PFSK-1 (cell line): ENCODE results near the gene VASH2. TPM values are rescaled to one million over a fixed set of nuclear protein-coding genes. Genes with fewer than 3 reads are reported as not detected.

Experiments
- FOXP2 ChIP-seq: optimal IDR thresholded peaks from 2 replicates; pipeline ENCODE3; 2011; ENCODE audit warnings: borderline replicate concordance, control low read depth, inconsistent platforms; ENCODE audit not compliant: insufficient read depth; ENCODE audit errors: extremely low read length, extremely low read depth
- POLR2AphosphoS5 ChIP-seq: IDR thresholded peaks from 2 replicates; pipeline ENCODE4 v1.6.1; 2012; ENCODE audit warnings: low read depth, mild to moderate bottlenecking, control low read depth, low read length, moderate library complexity
- SIN3A ChIP-seq: IDR thresholded peaks from 2 replicates; pipeline ENCODE4 v1.6.1; 2012; ENCODE audit warnings: mild to moderate bottlenecking, low read length, moderate library complexity, borderline replicate concordance; ENCODE audit not compliant: insufficient read depth
- TAF1 ChIP-seq: IDR thresholded peaks from 2 replicates; pipeline ENCODE4 v1.6.1; 2012; ENCODE audit warnings: low read length, control low read depth, borderline replicate concordance; ENCODE audit not compliant: insufficient read depth
- polyA plus RNA-seq: library from polyadenylated mRNA; unstranded; fragments of >200 nt; gene quantifications from one replicate; pipeline ENCODE4 v1.2.1, GENCODE V29; 2012; ENCODE audit warnings: low read depth, missing spikeins; ENCODE audit not compliant: insufficient read length
- TF ChIP-seq, protein P1 (sequence below), 2 experiments: IDR thresholded peaks; 2 replicates each; pipeline versions ENCODE4 v1.6.1 to v1.8.0; 2011 to 2012; ENCODE audit warnings: low read depth in 2 of 2, low read length in 2 of 2, control low read depth in 1 of 2, inconsistent platforms in 1 of 2, mild to moderate bottlenecking in 1 of 2, moderate library complexity in 1 of 2; ENCODE audit not compliant: insufficient read depth in 1 of 2

The VASH2 gene
- polyA plus RNA-seq = 7.0 TPM

DNA sequence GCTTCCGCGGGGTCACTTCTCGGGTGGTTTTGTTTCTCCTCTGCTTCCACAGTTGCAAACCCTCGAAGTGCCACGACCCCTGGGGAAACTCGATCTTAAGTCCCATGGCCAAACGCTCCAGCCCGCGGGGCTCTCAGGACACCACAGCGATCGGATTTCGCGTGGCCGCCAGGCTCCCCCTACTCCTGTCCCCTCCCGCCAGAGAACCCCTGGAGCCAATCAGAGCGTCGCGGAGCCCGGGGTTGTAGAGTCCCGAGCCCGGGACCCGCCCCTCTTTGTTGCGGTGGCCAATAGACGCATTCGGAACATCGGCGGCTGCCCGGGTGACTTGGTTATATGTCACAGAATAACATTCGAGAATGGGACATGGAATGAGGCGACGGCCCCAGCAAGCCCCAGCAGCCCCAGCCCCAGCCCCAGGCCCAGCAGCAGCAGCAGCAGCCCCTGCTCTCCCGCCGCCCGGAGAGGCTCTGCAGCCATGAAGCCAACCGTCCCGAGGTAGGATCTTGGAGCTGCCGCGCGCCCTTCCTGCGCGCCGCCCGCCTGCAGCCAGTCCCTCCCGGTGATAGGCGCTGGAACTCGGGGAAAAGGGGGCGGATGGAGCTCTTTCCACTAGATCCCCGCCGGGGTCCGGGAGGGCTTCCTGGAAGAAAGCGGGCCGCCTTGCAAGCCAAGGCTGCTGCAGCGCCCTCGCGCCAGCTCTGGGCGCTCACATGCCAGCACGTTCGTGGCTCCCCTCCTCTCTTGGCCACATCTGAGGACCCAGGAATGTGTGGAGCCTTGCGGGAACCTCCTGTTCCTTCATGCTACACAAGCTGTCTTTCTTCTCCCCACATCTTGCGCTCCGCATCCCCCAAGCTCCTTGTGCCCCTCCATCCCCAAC is at the start of gene VASH2:
TSS of gene VASH2 (plus strand) at position 299 of the 883 bp plus-strand sequence. CDS start 1,002 bp downstream, outside the sequence.
- TF ChIP-seq FOXP2 (no peak), POLR2AphosphoS5 (no peak), TAF1 (no peak), SIN3A (no peak)
- TF ChIP-seq, protein P1, sequence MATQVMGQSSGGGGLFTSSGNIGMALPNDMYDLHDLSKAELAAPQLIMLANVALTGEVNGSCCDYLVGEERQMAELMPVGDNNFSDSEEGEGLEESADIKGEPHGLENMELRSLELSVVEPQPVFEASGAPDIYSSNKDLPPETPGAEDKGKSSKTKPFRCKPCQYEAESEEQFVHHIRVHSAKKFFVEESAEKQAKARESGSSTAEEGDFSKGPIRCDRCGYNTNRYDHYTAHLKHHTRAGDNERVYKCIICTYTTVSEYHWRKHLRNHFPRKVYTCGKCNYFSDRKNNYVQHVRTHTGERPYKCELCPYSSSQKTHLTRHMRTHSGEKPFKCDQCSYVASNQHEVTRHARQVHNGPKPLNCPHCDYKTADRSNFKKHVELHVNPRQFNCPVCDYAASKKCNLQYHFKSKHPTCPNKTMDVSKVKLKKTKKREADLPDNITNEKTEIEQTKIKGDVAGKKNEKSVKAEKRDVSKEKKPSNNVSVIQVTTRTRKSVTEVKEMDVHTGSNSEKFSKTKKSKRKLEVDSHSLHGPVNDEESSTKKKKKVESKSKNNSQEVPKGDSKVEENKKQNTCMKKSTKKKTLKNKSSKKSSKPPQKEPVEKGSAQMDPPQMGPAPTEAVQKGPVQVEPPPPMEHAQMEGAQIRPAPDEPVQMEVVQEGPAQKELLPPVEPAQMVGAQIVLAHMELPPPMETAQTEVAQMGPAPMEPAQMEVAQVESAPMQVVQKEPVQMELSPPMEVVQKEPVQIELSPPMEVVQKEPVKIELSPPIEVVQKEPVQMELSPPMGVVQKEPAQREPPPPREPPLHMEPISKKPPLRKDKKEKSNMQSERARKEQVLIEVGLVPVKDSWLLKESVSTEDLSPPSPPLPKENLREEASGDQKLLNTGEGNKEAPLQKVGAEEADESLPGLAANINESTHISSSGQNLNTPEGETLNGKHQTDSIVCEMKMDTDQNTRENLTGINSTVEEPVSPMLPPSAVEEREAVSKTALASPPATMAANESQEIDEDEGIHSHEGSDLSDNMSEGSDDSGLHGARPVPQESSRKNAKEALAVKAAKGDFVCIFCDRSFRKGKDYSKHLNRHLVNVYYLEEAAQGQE (IDR thresholded peaks at IDR 0.05; ENCODE audit: insufficient read depth in 1 of 2, low read depth in 2 of 2, low read length in 2 of 2) = no peak

DNA sequence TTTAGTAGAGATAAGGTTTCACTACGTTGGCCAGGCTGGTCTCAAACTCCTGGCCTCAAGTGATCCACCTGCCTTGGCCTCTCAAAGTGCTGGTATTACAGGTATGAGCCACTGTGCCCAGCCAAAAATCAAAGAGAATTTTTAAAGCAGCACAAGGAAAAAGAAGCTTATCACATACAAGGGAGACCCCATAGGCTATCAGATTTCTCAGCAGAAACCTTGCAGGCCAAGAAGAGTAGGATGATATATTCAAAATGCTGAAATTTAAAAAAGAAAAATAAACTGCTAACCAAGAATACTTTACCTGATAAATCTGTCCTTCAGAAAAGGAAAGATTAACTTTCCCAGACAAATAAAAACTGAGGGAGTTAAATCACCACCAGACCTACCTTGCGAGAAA is 49.1 kb upstream of the VASH2 start:
- TF ChIP-seq, protein P1 (IDR thresholded peaks at IDR 0.05; ENCODE audit: insufficient read depth in 1 of 2, low read depth in 2 of 2, low read length in 2 of 2) = no peak
- no peak for TF ChIP-seq TAF1
- TF ChIP-seq SIN3A = no peak
- no peak for TF ChIP-seq FOXP2
- no peak for TF ChIP-seq POLR2AphosphoS5

- TF ChIP-seq FOXP2 = no peak
- TF ChIP-seq TAF1 = no peak
- TF ChIP-seq SIN3A = no peak
- TF ChIP-seq, protein P1 (IDR thresholded peaks at IDR 0.05; ENCODE audit: insufficient read depth in 1 of 2, low read depth in 2 of 2, low read length in 2 of 2) = no peak
- no peak for TF ChIP-seq POLR2AphosphoS5
These were observed 48.3 kb upstream of the VASH2 start for GRCh38 chr1:212902054-212902453.

DNA sequence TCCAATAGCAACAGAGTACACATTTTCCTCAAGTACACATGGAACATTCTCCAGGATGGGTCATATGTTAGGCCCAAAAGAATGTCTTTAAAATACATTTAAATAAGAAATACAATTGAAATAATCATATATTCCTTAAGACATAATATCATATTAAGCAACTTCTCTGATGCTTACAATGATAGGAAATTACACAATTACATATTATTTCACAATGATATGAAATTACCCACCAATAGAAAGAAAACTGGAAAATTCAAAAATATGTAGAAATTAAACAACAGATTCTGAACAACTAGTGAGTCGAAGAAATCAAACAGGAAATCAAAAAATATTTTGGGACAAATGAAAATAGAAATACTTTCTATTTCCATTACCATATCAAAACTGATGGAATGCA is 46.7 kb upstream of the VASH2 start:
- TF ChIP-seq, protein P1 (IDR thresholded peaks at IDR 0.05; ENCODE audit: insufficient read depth in 1 of 2, low read depth in 2 of 2, low read length in 2 of 2) = no peak

DNA sequence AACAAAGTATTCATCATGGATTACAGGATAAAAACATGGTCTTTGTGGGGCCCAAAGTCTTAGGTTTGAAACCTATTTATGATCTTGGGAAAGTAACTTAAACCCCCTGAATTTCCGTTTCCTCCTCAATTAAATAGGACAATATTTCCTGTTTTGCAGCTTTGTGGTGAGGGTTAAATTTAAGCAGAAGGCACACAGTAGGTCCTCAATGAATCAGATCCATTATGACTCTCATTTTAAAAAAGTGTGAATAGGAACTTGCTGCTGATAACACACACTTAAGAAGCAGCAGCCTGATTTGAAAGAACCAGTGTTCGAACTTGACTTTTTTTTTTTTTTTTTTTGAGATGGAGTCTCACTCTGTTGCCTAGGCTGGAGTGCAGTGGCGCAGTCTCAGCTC is 41.4 kb upstream of the VASH2 start:
- TF ChIP-seq, protein P1 (IDR thresholded peaks at IDR 0.05; ENCODE audit: insufficient read depth in 1 of 2, low read depth in 2 of 2, low read length in 2 of 2) = no peak
- TF ChIP-seq SIN3A (no peak), TAF1 (no peak), POLR2AphosphoS5 (no peak), FOXP2 (no peak)
